Heart right ventricle (tissue), 16 donors: ENCODE data around the gene PROB1. TPM values are rescaled to one million over a fixed set of nuclear protein-coding genes. Genes with fewer than 3 reads are reported as not detected.
A peak's percentile ranks its signal among the peaks of the same experiment; 100 is the strongest.

Source experiments
- ATAC-seq, 8 donors: fragments of 200-7000 bp; cut with Tn5 transposase; one replicate each; pipeline ENCODE4 v1.9.1; 2020; ENCODE audit warnings: mild to moderate bottlenecking in 8 of 8, moderate library complexity in 8 of 8, moderate number of reproducible peaks in 1 of 8
- DNase-seq, 2 donors: peaks; one replicate each; pipeline ENCODE4 v3.0.0-alpha.2; 2020
- H3K27ac ChIP-seq, 10 donors: fragments of 200-600 bp; sonication (generic) in 2 of 10; one replicate each; pipeline versions ENCODE4 v1.5.0 to v1.8.0; 2020 to 2022; ENCODE audit warnings: mild to moderate bottlenecking in 3 of 10
- H3K27me3 ChIP-seq, 7 donors: fragments of 200-600 bp; one replicate each; pipeline ENCODE4 v1.8.0; 2021 to 2022; ENCODE audit warnings: mild to moderate bottlenecking in 2 of 7
- H3K36me3 ChIP-seq, 9 donors: fragments of 200-600 bp; sonication (generic) in 1 of 9; one replicate each; pipeline versions ENCODE4 v1.5.0 to v1.8.0; 2020 to 2022; ENCODE audit warnings: mild to moderate bottlenecking in 2 of 9
- H3K4me1 ChIP-seq, 9 donors: fragments of 200-600 bp; sonication (generic) in 1 of 9; one replicate each; pipeline versions ENCODE4 v1.5.0 to v1.8.0; 2020 to 2022; ENCODE audit warnings: mild to moderate bottlenecking in 4 of 9
- H3K4me3 ChIP-seq, 10 donors: fragments of 200-600 bp; sonication (generic) in 2 of 10; one replicate each; pipeline versions ENCODE4 v1.5.0 to v1.8.0; 2020 to 2022; ENCODE audit warnings: mild to moderate bottlenecking in 7 of 10, moderate library complexity in 2 of 10
- H3K9me3 ChIP-seq, 11 donors: fragments of 200-600 bp in 10 of 11; sonication (generic) in 2 of 11; one replicate each; pipeline versions ENCODE4 v1.5.0 to v1.8.0; 2013 to 2022; ENCODE audit warnings: mild to moderate bottlenecking in 2 of 11, control low read depth in 1 of 11, moderate library complexity in 1 of 11
- CTCF ChIP-seq, 9 donors: fragments of 200-600 bp; sonication (generic) in 2 of 9; IDR thresholded peaks; one replicate each; pipeline versions ENCODE4 v1.5.0 to v1.8.0; 2021 to 2022; ENCODE audit warnings: antibody characterized with exemption in 9 of 9, mild to moderate bottlenecking in 5 of 9, moderate library complexity in 1 of 9
- WGBS, 2 donors: extraction: QIAGEN DNeasy Blood & Tissue Kit; methylation state at CpG; one replicate each; pipeline ENCODE4 v1.1.7; 2013; ENCODE audit warnings: inconsistent platforms in 1 of 2; 5-methylcytosine and 5-hydroxymethylcytosine counted together
- intact Hi-C, 10 donors: fragments of 100-400 bp; cut with DNase I; formaldehyde crosslinking; loops; one replicate each; pipeline versions ENCODE4 v1.11.1 to v1.14.2; 2022
- polyA plus RNA-seq, 2 donors: library from polyadenylated mRNA; stranded (reverse); fragments of 200-250 nt; gene quantifications; one replicate each; pipeline ENCODE4 v1.2.3, GENCODE V29; 2013
- total RNA-seq, 10 donors: library from RNA; stranded (reverse); fragmentation: NEBNext Ultra II Directional in 3 of 10; extraction: Animal tissue kit (Norgen Biotek cat#: 25700) in 3 of 10; gene quantifications; one replicate each; pipeline versions ENCODE4 v1.2.1 to v1.2.4, GENCODE V29; 2021 to 2023
- donor health status: Arrhythmogenic right ventricular cardiomyopathy.
- donor health status: ischemic (EF 13 %, LVEDD 7.1; RV severe dilation, severe dysfunction).
- donor health status: healthy with polysubstance abuse.
- donor health status: DM: no; HTN: yes; CAD: no.
- donor health status: DM: no; HTN: no; CAD: no.
- donor health status: ischemic (EF 25% LVEDD 6.9; RV normal size, moderate dysfunction).
- donor health status: ischemic (EF 25% LVEDD 5.7; RV mildly dilated, moderate dysfunction).
- donor health status: healthy.
- donor health status: DM: yes; HTN: yes; CAD: no.
- donor health status: Ischemic cardiomyopathy.
- donor health status: ischemic (EF 35%, LVEDD 5.7; RV mildly dilated, moderate dysfunction).
- donor health status: nonischemic (EF 11% LVEDD 7.7; RV severe dilation, severe dysfunction).
- donor health status: DM: yes; HTN: yes; CAD: no.
- donor health status: PGD.
- donor health status: ischemic (EF 29% LVEDD 5.4; RV normal size, mild dysfunction).
- donor health status: nonischemic (EF 23%, LVEDD 6.1; RV moderate dilation, normal function).

The PROB1 gene
- total and polyA plus RNA-seq, 12 donors: 12.2 to 64.8 (median 33.8) TPM

DNA sequence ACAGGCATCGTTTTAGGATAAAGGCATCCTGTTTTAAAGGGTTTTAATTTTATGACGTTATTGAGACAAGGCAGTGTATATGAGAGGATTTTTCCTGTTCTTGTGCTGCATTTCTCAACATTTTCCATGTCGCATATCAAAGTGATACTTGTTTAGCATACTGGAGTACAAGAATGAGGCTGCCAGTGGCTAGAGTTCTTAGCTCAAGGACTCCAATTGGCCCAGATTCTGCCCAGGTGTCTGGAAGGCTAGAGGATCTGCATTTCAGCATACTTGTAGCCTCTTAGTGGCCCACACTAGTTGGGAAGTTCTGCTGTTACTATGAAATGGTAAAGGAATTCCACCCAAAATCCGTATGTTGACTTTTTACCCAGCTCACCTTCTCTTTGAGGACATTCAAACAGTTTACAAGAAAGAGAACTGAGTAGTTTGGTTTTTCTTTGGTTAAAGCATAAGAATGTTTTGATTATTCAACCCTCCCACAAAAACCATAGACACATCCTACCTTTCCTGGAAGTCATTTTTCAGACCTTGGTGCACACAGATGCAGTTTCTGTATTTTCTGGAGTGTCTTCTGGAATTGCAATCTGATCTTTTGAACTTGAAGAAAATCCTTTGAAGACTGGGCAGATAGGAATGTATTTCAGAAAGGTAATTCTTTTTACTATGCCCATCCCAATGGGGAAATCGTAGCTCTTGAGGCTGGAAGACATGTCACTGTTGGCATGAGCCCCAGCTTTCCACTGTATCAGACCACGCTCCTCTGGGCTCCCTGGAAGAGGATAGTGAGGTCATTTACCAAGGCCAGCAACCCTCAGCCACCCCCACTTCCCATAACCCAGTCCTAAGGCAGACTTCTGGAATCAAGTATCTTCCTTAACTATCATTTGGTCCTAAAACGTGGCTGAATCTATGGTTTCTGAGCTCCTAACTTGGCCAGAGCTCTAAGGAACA, 23.1 kb downstream of the PROB1 start:
- no peak overlapping the region for H3K4me3 ChIP-seq
- 71 to 73% methylated on average over 7 of the region's 7 CpGs for WGBS, 2 donors
- intact Hi-C loops: no loop called here

GRCh38 chr5:139369181-139369580, 25.7 kb downstream of the PROB1 start:
- Histone ChIP-seq H3K4me1 (peaks cover 0 to 35% (median 16%) of the 10 kb centered on the region in 9 donors), H3K4me3 (no peak overlapping the region), H3K27me3 (no peaks in the 10 kb centered on the region), H3K27ac (peak overlapping the region in 1 of 10 donors; percentile 53), H3K36me3 (peaks cover 0 to 100% (median 35%) of the 10 kb centered on the region in 9 donors), H3K9me3 (no peaks in the 10 kb centered on the region)
- 91 to 93% methylated on average over 1 of the region's 1 CpG for WGBS, 2 donors
- TF ChIP-seq CTCF (IDR thresholded peaks at IDR 0.05): no peak
- DNase-seq (no peak), ATAC-seq (no peak)
- intact Hi-C loops: no loop called here

More for the DNA sequence above, 23.1 kb downstream of the PROB1 start:
- peaks cover 0 to 35% (median 16%) of the 10 kb centered on the region in 9 donors for H3K4me1 ChIP-seq
- TF ChIP-seq CTCF (IDR thresholded peaks at IDR 0.05): no peak
- H3K27ac ChIP-seq: peak overlapping the region in 8 of 10 donors; percentile 17 to 73 (median 53)
- no peak for DNase-seq
- peaks cover 0 to 85% (median 11%) of the 10 kb centered on the region in 9 donors for H3K36me3 ChIP-seq
- no peaks in the 10 kb centered on the region for H3K27me3 ChIP-seq
- no peaks in the 10 kb centered on the region for H3K9me3 ChIP-seq
- peak in 7 of 8 donors; percentile 22 to 78 (median 72) for ATAC-seq

GRCh38 chr5:139368613-139369012, 26.3 kb downstream of the PROB1 start:
- no peak overlapping the region for H3K4me3 ChIP-seq
- TF ChIP-seq CTCF (IDR thresholded peaks at IDR 0.05): peak in 2 of 9 donors; percentile 10 to 24
- no peak for DNase-seq
- peaks cover 0 to 30% (median 14%) of the 10 kb centered on the region in 9 donors for H3K4me1 ChIP-seq
- H3K27ac ChIP-seq: peak overlapping the region in 1 of 10 donors; percentile 53
- peak in 2 of 8 donors; percentile 17 to 21 for ATAC-seq
- WGBS, 2 donors: 42 to 47% methylated on average over 2 of the region's 2 CpGs
- intact Hi-C loops: no loop called here
- no peaks in the 10 kb centered on the region for H3K9me3 ChIP-seq
- peaks cover 0 to 100% (median 41%) of the 10 kb centered on the region in 9 donors for H3K36me3 ChIP-seq
- no peaks in the 10 kb centered on the region for H3K27me3 ChIP-seq

- H3K36me3 ChIP-seq: peaks cover 0 to 66% (median 45%) of the 10 kb centered on the region in 9 donors
- H3K4me1 ChIP-seq: peaks cover 0 to 18% (median 5%) of the 10 kb centered on the region in 9 donors
- intact Hi-C loops: no loop called here
- no peaks in the 10 kb centered on the region for H3K9me3 ChIP-seq
- 82 to 87% methylated on average over 2 of the region's 2 CpGs for WGBS, 2 donors
- H3K27me3 ChIP-seq: no peaks in the 10 kb centered on the region
- no peak for TF ChIP-seq CTCF (IDR thresholded peaks at IDR 0.05)
- no peak overlapping the region for H3K4me3 ChIP-seq
- ATAC-seq: no peak
- DNase-seq: no peak
- no peak overlapping the region for H3K27ac ChIP-seq
These were observed 30.4 kb downstream of the PROB1 start for GRCh38 chr5:139364466-139364865.
